SK-N-SH treated with all-trans-retinoic acid at 6 μM for 48 hours (cell line): ENCODE results near the gene DYRK3.

Source experiments
- ATAC-seq: fragments of 200-7000 bp; cut with Tn5 transposase; 3 replicates; pipeline ENCODE4 v1.9.1; 2020; ENCODE audit warnings: mild to moderate bottlenecking, moderate library complexity
- ARNTL ChIP-seq: fragments of 450-650 bp; formaldehyde crosslinking; IDR thresholded peaks from 2 replicates; pipeline ENCODE4 v1.5.0; 2020; ENCODE audit warnings: low read depth, mild to moderate bottlenecking, moderate library complexity, borderline replicate concordance
- CREB5 ChIP-seq: fragments of 250-450 bp; sonication (Bioruptor Pico); IDR thresholded peaks from 2 replicates; pipeline ENCODE4 v1.5.1; 2020; ENCODE audit warnings: low read depth, mild to moderate bottlenecking, moderate library complexity
- CSDC2 ChIP-seq: fragments of 250-450 bp; sonication (Bioruptor Pico); IDR thresholded peaks from 2 replicates; pipeline ENCODE4 v1.5.0; 2020; ENCODE audit warnings: mild to moderate bottlenecking, moderate library complexity
- CSRNP3 ChIP-seq: fragments of 250-450 bp; sonication (Bioruptor Pico); IDR thresholded peaks from 2 replicates; pipeline ENCODE4 v1.5.1; 2021; ENCODE audit warnings: mild to moderate bottlenecking, moderate library complexity
- ESRRG ChIP-seq: fragments of 250-450 bp; sonication (Bioruptor Pico); IDR thresholded peaks from 2 replicates; pipeline ENCODE4 v1.6.1; 2021; ENCODE audit warnings: mild to moderate bottlenecking
- ISL1 ChIP-seq: fragments of 250-450 bp; sonication (Bioruptor Pico); IDR thresholded peaks from 2 replicates; pipeline ENCODE4 v2.1.2; 2022; ENCODE audit warnings: mild to moderate bottlenecking, moderate library complexity
- OSR1 ChIP-seq: fragments of 250-450 bp; sonication (Bioruptor Pico); IDR thresholded peaks from 2 replicates; pipeline ENCODE4 v1.8.0; 2022; ENCODE audit warnings: moderate library complexity, mild to moderate bottlenecking, inconsistent platforms
- POU6F1 ChIP-seq: fragments of 250-450 bp; sonication (Bioruptor Pico); IDR thresholded peaks from 2 replicates; pipeline ENCODE4 v1.8.0; 2021; ENCODE audit warnings: low read depth, mild to moderate bottlenecking, moderate library complexity, borderline replicate concordance
- PPARA ChIP-seq: fragments of 250-450 bp; sonication (Bioruptor Pico); IDR thresholded peaks from 2 replicates; pipeline ENCODE4 v1.5.0; 2020; ENCODE audit warnings: mild to moderate bottlenecking, borderline replicate concordance
- RARB ChIP-seq: fragments of 250-450 bp; sonication (Bioruptor Pico); IDR thresholded peaks from 2 replicates; pipeline ENCODE4 v1.8.0; 2021; ENCODE audit warnings: mild to moderate bottlenecking, moderate library complexity
- TSHZ2 ChIP-seq: fragments of 250-450 bp; sonication (Bioruptor Pico); IDR thresholded peaks from 2 replicates; pipeline ENCODE4 v1.5.0; 2020; ENCODE audit warnings: mild to moderate bottlenecking, moderate library complexity
- ZC3H10 ChIP-seq: fragments of 250-450 bp; sonication (Bioruptor Pico); IDR thresholded peaks from 2 replicates; pipeline ENCODE4 v1.5.1; 2021; ENCODE audit warnings: mild to moderate bottlenecking, moderate library complexity
- ZFP3 ChIP-seq: fragments of 250-450 bp; sonication (Bioruptor Pico); IDR thresholded peaks from 2 replicates; pipeline ENCODE4 v1.5.0; 2020; ENCODE audit warnings: mild to moderate bottlenecking, moderate library complexity
- ZFP30 ChIP-seq: fragments of 450-650 bp; formaldehyde crosslinking; IDR thresholded peaks from 2 replicates; pipeline ENCODE4 v1.5.0; 2022; ENCODE audit warnings: mild to moderate bottlenecking, moderate library complexity
- ZNF70 ChIP-seq: fragments of 450-650 bp; formaldehyde crosslinking; IDR thresholded peaks from 2 replicates; pipeline ENCODE4 v1.5.0; 2020; ENCODE audit warnings: mild to moderate bottlenecking, moderate library complexity
- ZNF8 ChIP-seq: fragments of 450-650 bp; formaldehyde crosslinking; IDR thresholded peaks from 2 replicates; pipeline ENCODE4 v1.5.0; 2020; ENCODE audit warnings: mild to moderate bottlenecking, moderate library complexity

DYRK3 gene

GRCh38 chr1:206591226-206591625 lies 44.1 kb upstream of the DYRK3 start (continued):
- TF ChIP-seq TSHZ2 = no peak
- TF ChIP-seq ZFP3 (CRISPR knock-in tag) = no peak
- no peak for TF ChIP-seq PPARA (CRISPR knock-in tag)

- no peak for ATAC-seq
- TF ChIP-seq RARB (CRISPR knock-in tag) (no peak), CSDC2 (no peak)
These were observed 43.6 kb upstream of the DYRK3 start for GRCh38 chr1:206591696-206592095.

GRCh38 chr1:206593351-206593925 lies 41.9 kb upstream of the DYRK3 start:
- ATAC-seq = no peak
- TF ChIP-seq CSRNP3 (CRISPR knock-in tag) (no peak), ZC3H10 (CRISPR knock-in tag) (no peak), POU6F1 (CRISPR knock-in tag) (no peak), PPARA (CRISPR knock-in tag) (no peak), ESRRG (CRISPR knock-in tag) (no peak)

- TF ChIP-seq OSR1 (no peak), TSHZ2 (no peak), ZNF70 (CRISPR knock-in tag) (no peak), CSRNP3 (CRISPR knock-in tag) (no peak), CREB5 (CRISPR knock-in tag) (no peak), ISL1 (CRISPR knock-in tag) (no peak), ZFP3 (CRISPR knock-in tag) (no peak), ZNF8 (CRISPR knock-in tag) (no peak), ZFP30 (CRISPR knock-in tag) (no peak), ARNTL (CRISPR knock-in tag) (no peak)
- ATAC-seq = no peak
These were observed 39.6 kb upstream of the DYRK3 start for GRCh38 chr1:206595581-206596318.
